ENCODE results near the gene HOXC11.
A peak's percentile ranks its signal among the peaks of the same experiment; 100 is the strongest.

DNA sequence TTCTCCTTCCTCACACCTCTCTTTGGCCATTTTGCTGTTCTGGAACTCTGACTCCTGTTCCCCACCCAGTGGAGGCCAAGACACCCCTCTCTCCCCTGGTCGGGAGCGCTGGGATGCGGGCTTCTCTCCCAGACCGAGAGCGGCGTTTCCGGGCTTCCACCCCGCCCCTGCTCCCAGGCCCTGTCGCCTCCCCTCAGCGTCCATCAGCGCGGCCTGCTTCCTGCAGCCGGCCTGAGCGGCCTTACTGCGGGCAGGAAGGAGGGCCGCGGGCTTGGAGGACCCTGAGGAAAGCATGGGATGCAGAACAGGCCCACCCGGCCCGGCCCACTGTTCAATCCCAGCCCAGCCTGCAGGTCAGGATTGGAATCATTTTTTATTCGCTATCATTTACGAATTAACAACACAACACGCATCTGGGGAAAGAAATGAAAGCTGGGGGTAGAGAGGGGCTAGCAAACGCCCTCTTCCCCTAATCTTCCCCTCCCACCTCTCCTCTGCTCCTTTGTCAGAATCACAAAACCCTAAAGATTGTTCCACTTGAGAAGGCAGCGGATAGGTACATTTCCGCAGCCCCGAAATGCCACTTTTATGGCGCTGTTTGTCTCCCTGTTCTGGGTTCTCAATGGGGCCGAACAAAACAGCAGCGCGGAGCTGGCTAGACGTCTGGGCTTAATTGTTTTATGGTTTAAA is 32.1 kb downstream of the HOXC11 start:
- TF ChIP-seq SUZ12 (IDR thresholded peaks at IDR 0.05; ENCODE audit: extremely low read depth, insufficient read depth, insufficient read length), result peak; percentile 48
- no peak for TF ChIP-seq YY1 (IDR thresholded peaks at IDR 0.05; ENCODE audit: insufficient read depth, insufficient read length)
